ENCODE data around the gene LRRC2.

LRRC2 gene

DNA sequence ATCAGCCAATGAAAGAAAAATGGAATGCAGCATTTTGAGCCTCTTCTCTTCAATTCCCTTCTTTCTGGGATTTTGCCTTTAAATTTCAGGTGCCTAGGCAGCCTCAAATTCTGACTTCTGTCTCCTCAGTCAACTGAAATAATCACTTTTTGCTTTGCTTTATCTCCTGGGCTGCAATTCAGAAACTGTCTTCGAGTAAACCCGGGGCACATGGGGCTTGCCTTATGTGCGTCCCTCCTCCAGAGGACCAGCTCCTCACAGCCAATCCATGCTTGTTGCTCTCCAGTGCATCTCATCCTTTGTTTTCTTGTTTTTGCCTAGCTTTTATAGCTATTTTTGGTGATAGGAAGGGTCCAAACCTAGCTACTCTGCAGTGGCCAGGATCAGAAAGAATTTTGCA, 59.6 kb downstream of the LRRC2 start:
- DNase-seq (ENCODE audit: low read depth in 1 of 2, low spot score in 1 of 2), result no peak
- no peak for TF ChIP-seq GABPA (IDR thresholded peaks at IDR 0.05; ENCODE audit: low read depth)
- TF ChIP-seq REST (IDR thresholded peaks at IDR 0.05; ENCODE audit: insufficient replicate concordance, low read depth), result no peak
- TF ChIP-seq, protein P1, sequence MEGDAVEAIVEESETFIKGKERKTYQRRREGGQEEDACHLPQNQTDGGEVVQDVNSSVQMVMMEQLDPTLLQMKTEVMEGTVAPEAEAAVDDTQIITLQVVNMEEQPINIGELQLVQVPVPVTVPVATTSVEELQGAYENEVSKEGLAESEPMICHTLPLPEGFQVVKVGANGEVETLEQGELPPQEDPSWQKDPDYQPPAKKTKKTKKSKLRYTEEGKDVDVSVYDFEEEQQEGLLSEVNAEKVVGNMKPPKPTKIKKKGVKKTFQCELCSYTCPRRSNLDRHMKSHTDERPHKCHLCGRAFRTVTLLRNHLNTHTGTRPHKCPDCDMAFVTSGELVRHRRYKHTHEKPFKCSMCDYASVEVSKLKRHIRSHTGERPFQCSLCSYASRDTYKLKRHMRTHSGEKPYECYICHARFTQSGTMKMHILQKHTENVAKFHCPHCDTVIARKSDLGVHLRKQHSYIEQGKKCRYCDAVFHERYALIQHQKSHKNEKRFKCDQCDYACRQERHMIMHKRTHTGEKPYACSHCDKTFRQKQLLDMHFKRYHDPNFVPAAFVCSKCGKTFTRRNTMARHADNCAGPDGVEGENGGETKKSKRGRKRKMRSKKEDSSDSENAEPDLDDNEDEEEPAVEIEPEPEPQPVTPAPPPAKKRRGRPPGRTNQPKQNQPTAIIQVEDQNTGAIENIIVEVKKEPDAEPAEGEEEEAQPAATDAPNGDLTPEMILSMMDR (IDR thresholded peaks at IDR 0.05; ENCODE audit: insufficient read depth, low read length), result no peak
- TF ChIP-seq SPI1 (IDR thresholded peaks at IDR 0.05; ENCODE audit: borderline replicate concordance, low read depth), result no peak
- TF ChIP-seq POLR2AphosphoS5 (IDR thresholded peaks at IDR 0.05; ENCODE audit: low read depth), result no peak
- no peaks in the 10 kb centered on the region for H3K27me3 ChIP-seq (ENCODE audit: insufficient read depth, poor library complexity, severe bottlenecking)

GRCh38 chr3:46505953-46506352, 60.1 kb downstream of the LRRC2 start:
- Histone ChIP-seq H3K4me3 (replicated peaks; ENCODE audit: insufficient read depth, low read length) (no peak overlapping the region), H3K27me3 (ENCODE audit: insufficient read depth, poor library complexity, severe bottlenecking) (no peaks in the 10 kb centered on the region), H3K27ac (replicated peaks) (no peak overlapping the region)
- no peak for DNase-seq (ENCODE audit: low read depth in 1 of 2, low spot score in 1 of 2)
- TF ChIP-seq, protein P1 (IDR thresholded peaks at IDR 0.05; ENCODE audit: insufficient read depth, low read length), result no peak
- TF ChIP-seq GABPA (IDR thresholded peaks at IDR 0.05; ENCODE audit: low read depth) (no peak), POLR2AphosphoS5 (IDR thresholded peaks at IDR 0.05; ENCODE audit: low read depth) (no peak), REST (IDR thresholded peaks at IDR 0.05; ENCODE audit: insufficient replicate concordance, low read depth) (no peak), SPI1 (IDR thresholded peaks at IDR 0.05; ENCODE audit: borderline replicate concordance, low read depth) (no peak)

More for the DNA sequence above, 59.6 kb downstream of the LRRC2 start:
- H3K4me3 ChIP-seq (replicated peaks; ENCODE audit: insufficient read depth, low read length), result no peak overlapping the region
- H3K27ac ChIP-seq (replicated peaks), result no peak overlapping the region

- TF ChIP-seq POLR2AphosphoS5 (IDR thresholded peaks at IDR 0.05; ENCODE audit: low read depth) (no peak), REST (IDR thresholded peaks at IDR 0.05; ENCODE audit: insufficient replicate concordance, low read depth) (no peak), SPI1 (IDR thresholded peaks at IDR 0.05; ENCODE audit: borderline replicate concordance, low read depth) (no peak), GABPA (IDR thresholded peaks at IDR 0.05; ENCODE audit: low read depth) (no peak)
- TF ChIP-seq, protein P1 (IDR thresholded peaks at IDR 0.05; ENCODE audit: insufficient read depth, low read length), result no peak
- no peaks in the 10 kb centered on the region for H3K27me3 ChIP-seq (ENCODE audit: insufficient read depth, poor library complexity, severe bottlenecking)
- H3K4me3 ChIP-seq (replicated peaks; ENCODE audit: insufficient read depth, low read length), result no peak overlapping the region
- H3K27ac ChIP-seq (replicated peaks), result no peak overlapping the region
- DNase-seq (ENCODE audit: low read depth in 1 of 2, low spot score in 1 of 2), result no peak
Measured at GRCh38 chr3:46504789-46505188, 61.3 kb downstream of the LRRC2 start.

Data from HL-60 (cell line).